Lung (tissue), 12 donors: Measurements from ENCODE around the gene APBB3. TPM values are rescaled to one million over a fixed set of nuclear protein-coding genes. Genes with fewer than 3 reads are reported as not detected.

Source experiments
- ATAC-seq: fragments of 200-7000 bp; cut with Tn5 transposase; one replicate; pipeline ENCODE4 v1.9.1; 2020; ENCODE audit warnings: moderate number of reproducible peaks; ENCODE audit not compliant: insufficient read depth, low FRiP score
- DNase-seq, 3 donors: peaks; one replicate each; pipeline ENCODE4 v3.0.0-alpha.2; 2013 to 2017
- H3K27ac ChIP-seq, 2 donors: one replicate each; pipeline ENCODE4 v1.5.1; 2013; ENCODE audit warnings: mild to moderate bottlenecking in 2 of 2, moderate library complexity in 2 of 2, control low read depth in 1 of 2, inconsistent platforms in 1 of 2, low read depth in 1 of 2, low read length in 1 of 2
- H3K27me3 ChIP-seq, 3 donors: one replicate each; pipeline ENCODE4 v1.5.1; 2013; ENCODE audit warnings: low read length in 2 of 3; ENCODE audit not compliant: control insufficient read depth in 3 of 3, insufficient read depth in 3 of 3
- H3K36me3 ChIP-seq, 4 donors: one replicate each; pipeline ENCODE4 v1.5.1; 2013; ENCODE audit warnings: low read length in 4 of 4, mild to moderate bottlenecking in 1 of 4, moderate library complexity in 1 of 4; ENCODE audit not compliant: control insufficient read depth in 4 of 4, insufficient read depth in 4 of 4
- H3K4me1 ChIP-seq, 5 donors: one replicate each; pipeline ENCODE4 v1.5.1; 2013; ENCODE audit warnings: low read length in 5 of 5, mild to moderate bottlenecking in 2 of 5, moderate library complexity in 1 of 5; ENCODE audit not compliant: control insufficient read depth in 5 of 5, insufficient read depth in 5 of 5
- H3K4me3 ChIP-seq: one replicate; pipeline ENCODE4 v1.5.1; 2013; ENCODE audit warnings: mild to moderate bottlenecking, control low read depth, moderate library complexity
- H3K9ac ChIP-seq, 2 donors: one replicate each; pipeline ENCODE4 v1.5.1; 2013; ENCODE audit warnings: low read length in 2 of 2, control low read depth in 1 of 2; ENCODE audit not compliant: insufficient read depth in 1 of 2
- H3K9me3 ChIP-seq, 4 donors: one replicate each; pipeline ENCODE4 v1.5.1; 2013; ENCODE audit warnings: low read length in 3 of 4, mild to moderate bottlenecking in 1 of 4, moderate library complexity in 1 of 4; ENCODE audit not compliant: control insufficient read depth in 4 of 4, insufficient read depth in 3 of 4
- CTCF ChIP-seq: IDR thresholded peaks from 2 replicates; pipeline ENCODE4 v1.5.1; 2012; ENCODE audit warnings: mild to moderate bottlenecking; ENCODE audit errors: control extremely low read depth, extremely low read depth
- WGBS, 2 donors: extraction: QIAGEN DNeasy Blood & Tissue Kit; methylation state at CpG; one replicate each; pipeline ENCODE4 v1.1.7; 2013; 5-methylcytosine and 5-hydroxymethylcytosine counted together
- polyA plus RNA-seq, 2 donors: library from polyadenylated mRNA; stranded (reverse); fragments of 200-250 nt; gene quantifications; one replicate each; pipeline ENCODE4 v1.2.1, GENCODE V29; 2013
- total RNA-seq, 2 donors: library from RNA; depleted of rRNA in 1 of 2; stranded (reverse); fragments of >200 nt in 1 of 2; gene quantifications; one replicate each; pipeline ENCODE4 v1.2.1, GENCODE V29; 2014 to 2021
- donor health status: control.
- donor health status: control.
- donor health status: Bipolar disorder and iron deficiency.
- donor health status: healthy.
- donor health status: DM: yes; HTN: yes; CAD: no.

Gene APBB3
- total and polyA plus RNA-seq, 4 donors = 24.7 to 36.1 (median 28.6) TPM

GRCh38 chr5:140558542-140558941, 5.9 kb downstream of the APBB3 start:
- ATAC-seq = no peak
- Histone ChIP-seq H3K9ac (no peak overlapping the region), H3K9me3 (no peaks in the 10 kb centered on the region), H3K27ac (no peak overlapping the region), H3K27me3 (no peaks in the 10 kb centered on the region), H3K4me3 (no peak overlapping the region), H3K36me3 (peaks cover 0 to 15% (median 4%) of the 10 kb centered on the region in 4 donors), H3K4me1 (peaks cover 5 to 21% (median 14%) of the 10 kb centered on the region in 5 donors)
- no peak for TF ChIP-seq CTCF
- 94 to 96% methylated on average over 9 of the region's 9 CpGs for WGBS, 2 donors
- DNase-seq = no peak

GRCh38 chr5:140557965-140558364, 6.4 kb downstream of the APBB3 start:
- Histone ChIP-seq H3K36me3 (peaks cover 0 to 15% (median 4%) of the 10 kb centered on the region in 4 donors), H3K27me3 (no peaks in the 10 kb centered on the region), H3K4me1 (peaks cover 2 to 17% (median 9%) of the 10 kb centered on the region in 5 donors), H3K9ac (peak overlapping the region in 1 of 2 donors; percentile 45), H3K9me3 (no peaks in the 10 kb centered on the region), H3K4me3 (no peak overlapping the region), H3K27ac (peak overlapping the region; percentile 97 to 99)
- ATAC-seq (no peak), DNase-seq (no peak)
- 73 to 78% methylated on average over 3 of the region's 3 CpGs for WGBS, 2 donors
- TF ChIP-seq CTCF = no peak

GRCh38 chr5:140557136-140557805, 7.1 kb downstream of the APBB3 start, which contains the start of gene SRA1:
Gene SRA1, minus strand, starts transcription at chr5:140557473. Its CDS starts 21 bp downstream, at chr5:140557452.
- DNase-seq (peak; percentile 94 to 95 (median 94)), ATAC-seq (peak; percentile 95)
- H3K9me3 ChIP-seq = no peaks in the 10 kb centered on the region
- H3K36me3 ChIP-seq = peaks cover 0 to 15% (median 4%) of the 10 kb centered on the region in 4 donors
- H3K4me1 ChIP-seq = peaks cover 1 to 17% (median 9%) of the 10 kb centered on the region in 5 donors
- whole genome bisulfite sequencing, 2 donors = 1% methylated on average over 45 to 46 of the region's 46 CpGs
- peak within 1 kb of the TSS; percentile 94 for H3K4me3 ChIP-seq
- peak within 1 kb of the TSS; percentile 97 to 99 for H3K27ac ChIP-seq
- no peak for TF ChIP-seq CTCF
- peak within 1 kb of the TSS; percentile 45 to 72 for H3K9ac ChIP-seq
- no peaks in the 10 kb centered on the region for H3K27me3 ChIP-seq
